Upper lobe of left lung (tissue), 4 donors: ENCODE data around the gene DTNB.

Experiments
- EP300 ChIP-seq, 4 donors: sonication (generic); formaldehyde crosslinking; IDR thresholded peaks; one replicate each; pipeline ENCODE4 v1.5.1; 2017; ENCODE audit warnings: antibody characterized with exemption in 4 of 4, control low read depth in 2 of 4
- POLR2A ChIP-seq, 4 donors: fragments of 450-650 bp; IDR thresholded peaks; one replicate each; pipeline ENCODE4 v1.5.1; 2016 to 2017; ENCODE audit warnings: antibody characterized with exemption in 4 of 4, mild to moderate bottlenecking in 2 of 4
- TF ChIP-seq, protein P1 (sequence below), 6 experiments: fragments of 450-650 bp in 4 of 6; fragments of 200-600 bp in 2 of 6; sonication (generic) in 2 of 6; IDR thresholded peaks; one replicate each; pipeline ENCODE4 v1.5.1; 2016 to 2019; ENCODE audit warnings: antibody characterized with exemption in 6 of 6

DNA sequence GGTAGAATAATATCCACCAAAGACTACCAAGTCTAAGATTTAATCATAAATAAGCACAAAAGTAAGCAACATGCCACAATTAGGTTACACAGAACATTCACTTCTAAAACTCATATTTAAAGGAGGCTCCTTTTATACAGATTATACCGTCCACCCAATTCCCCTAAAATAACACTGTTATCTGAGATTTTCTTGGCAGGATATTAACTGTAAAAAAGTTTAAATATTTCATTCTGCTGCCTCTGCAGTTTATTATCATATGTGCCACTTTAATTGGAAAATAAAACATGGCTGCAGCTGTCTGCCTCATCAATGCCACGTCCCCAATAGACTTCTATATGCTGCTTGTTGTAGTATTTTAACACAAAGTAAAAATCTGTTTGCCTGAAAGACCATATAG, 140.9 kb downstream of the DTNB start:
- TF ChIP-seq, protein P1, sequence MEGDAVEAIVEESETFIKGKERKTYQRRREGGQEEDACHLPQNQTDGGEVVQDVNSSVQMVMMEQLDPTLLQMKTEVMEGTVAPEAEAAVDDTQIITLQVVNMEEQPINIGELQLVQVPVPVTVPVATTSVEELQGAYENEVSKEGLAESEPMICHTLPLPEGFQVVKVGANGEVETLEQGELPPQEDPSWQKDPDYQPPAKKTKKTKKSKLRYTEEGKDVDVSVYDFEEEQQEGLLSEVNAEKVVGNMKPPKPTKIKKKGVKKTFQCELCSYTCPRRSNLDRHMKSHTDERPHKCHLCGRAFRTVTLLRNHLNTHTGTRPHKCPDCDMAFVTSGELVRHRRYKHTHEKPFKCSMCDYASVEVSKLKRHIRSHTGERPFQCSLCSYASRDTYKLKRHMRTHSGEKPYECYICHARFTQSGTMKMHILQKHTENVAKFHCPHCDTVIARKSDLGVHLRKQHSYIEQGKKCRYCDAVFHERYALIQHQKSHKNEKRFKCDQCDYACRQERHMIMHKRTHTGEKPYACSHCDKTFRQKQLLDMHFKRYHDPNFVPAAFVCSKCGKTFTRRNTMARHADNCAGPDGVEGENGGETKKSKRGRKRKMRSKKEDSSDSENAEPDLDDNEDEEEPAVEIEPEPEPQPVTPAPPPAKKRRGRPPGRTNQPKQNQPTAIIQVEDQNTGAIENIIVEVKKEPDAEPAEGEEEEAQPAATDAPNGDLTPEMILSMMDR (IDR thresholded peaks at IDR 0.05), result no peak
- no peak for TF ChIP-seq POLR2A (IDR thresholded peaks at IDR 0.05)
- TF ChIP-seq EP300 (IDR thresholded peaks at IDR 0.05), result no peak
